ENCODE data around the gene AGBL4.

The AGBL4 gene

DNA sequence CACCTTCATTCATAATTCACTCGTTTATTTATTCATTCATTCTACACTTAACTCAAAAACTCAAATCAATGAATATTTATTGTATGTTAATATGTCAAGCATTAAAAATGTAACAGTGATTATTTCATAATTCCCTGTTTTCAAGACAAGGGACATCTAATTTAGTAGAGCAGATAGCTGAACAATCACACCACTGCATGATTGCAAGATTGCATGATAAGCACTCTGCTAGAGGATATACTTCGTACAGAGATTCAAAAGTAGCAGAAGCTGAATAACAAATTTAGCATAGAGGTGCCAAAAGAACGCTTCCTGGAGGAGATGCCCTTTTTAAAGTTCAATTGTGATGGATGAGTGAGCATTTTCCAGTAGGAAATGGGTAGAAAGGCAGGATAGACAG lies 1056.4 kb downstream of the AGBL4 start:
- TF ChIP-seq, protein P1, sequence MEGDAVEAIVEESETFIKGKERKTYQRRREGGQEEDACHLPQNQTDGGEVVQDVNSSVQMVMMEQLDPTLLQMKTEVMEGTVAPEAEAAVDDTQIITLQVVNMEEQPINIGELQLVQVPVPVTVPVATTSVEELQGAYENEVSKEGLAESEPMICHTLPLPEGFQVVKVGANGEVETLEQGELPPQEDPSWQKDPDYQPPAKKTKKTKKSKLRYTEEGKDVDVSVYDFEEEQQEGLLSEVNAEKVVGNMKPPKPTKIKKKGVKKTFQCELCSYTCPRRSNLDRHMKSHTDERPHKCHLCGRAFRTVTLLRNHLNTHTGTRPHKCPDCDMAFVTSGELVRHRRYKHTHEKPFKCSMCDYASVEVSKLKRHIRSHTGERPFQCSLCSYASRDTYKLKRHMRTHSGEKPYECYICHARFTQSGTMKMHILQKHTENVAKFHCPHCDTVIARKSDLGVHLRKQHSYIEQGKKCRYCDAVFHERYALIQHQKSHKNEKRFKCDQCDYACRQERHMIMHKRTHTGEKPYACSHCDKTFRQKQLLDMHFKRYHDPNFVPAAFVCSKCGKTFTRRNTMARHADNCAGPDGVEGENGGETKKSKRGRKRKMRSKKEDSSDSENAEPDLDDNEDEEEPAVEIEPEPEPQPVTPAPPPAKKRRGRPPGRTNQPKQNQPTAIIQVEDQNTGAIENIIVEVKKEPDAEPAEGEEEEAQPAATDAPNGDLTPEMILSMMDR (conservative IDR thresholded peaks at IDR 0.05; ENCODE audit: low read depth, low read length): no peak
- H3K4me3 ChIP-seq (ENCODE audit: low read depth, low read length): no peak overlapping the region
- DNase-seq (ENCODE audit: low read depth): no peak

DNA sequence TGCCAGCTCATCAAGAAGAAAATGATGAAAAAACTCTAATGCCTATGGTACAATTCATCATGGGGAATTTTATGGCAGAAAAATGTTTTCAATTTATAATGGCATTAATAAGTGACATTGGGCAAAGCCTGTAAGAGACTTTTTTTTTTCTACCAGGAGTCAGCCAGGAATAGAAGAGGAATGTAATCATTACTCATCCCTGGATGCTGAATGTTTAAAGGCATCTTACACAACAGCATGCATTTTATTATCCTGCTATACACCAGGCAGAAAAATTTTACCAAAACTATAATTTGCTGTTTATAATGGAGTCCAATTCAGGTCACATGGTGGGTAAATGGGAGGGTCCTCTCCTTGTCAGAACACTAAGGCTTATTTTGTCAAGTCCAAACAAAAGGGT lies 1057.2 kb downstream of the AGBL4 start:
- DNase-seq (ENCODE audit: low read depth): no peak
- no peak overlapping the region for H3K4me3 ChIP-seq (ENCODE audit: low read depth, low read length)

DNA sequence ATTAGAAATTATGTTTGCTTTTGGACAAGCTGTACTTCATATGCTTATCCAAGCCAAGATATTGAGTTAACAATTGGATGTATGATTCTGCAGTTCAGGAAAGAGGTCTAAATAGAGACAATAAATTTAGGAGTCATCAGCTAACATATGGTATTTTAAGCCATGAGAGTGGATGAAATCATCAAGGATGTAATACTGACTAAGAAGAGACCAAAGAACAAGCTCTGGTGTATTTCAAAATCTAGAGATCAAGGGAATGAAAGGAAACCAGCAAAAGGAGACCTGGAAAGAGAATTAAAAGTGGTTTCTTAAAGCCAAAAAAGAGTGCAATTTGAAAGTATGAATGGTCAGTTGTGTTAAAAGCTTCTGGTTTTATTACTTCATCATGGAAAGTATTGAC lies 1063.4 kb downstream of the AGBL4 start:
- TF ChIP-seq, protein P1 (conservative IDR thresholded peaks at IDR 0.05; ENCODE audit: low read depth, low read length): no peak
- DNase-seq (ENCODE audit: low read depth): no peak
- H3K4me3 ChIP-seq (ENCODE audit: low read depth, low read length): no peak overlapping the region

More for the DNA sequence above, 1057.2 kb downstream of the AGBL4 start:
- TF ChIP-seq, protein P1 (conservative IDR thresholded peaks at IDR 0.05; ENCODE audit: low read depth, low read length): no peak

DNA sequence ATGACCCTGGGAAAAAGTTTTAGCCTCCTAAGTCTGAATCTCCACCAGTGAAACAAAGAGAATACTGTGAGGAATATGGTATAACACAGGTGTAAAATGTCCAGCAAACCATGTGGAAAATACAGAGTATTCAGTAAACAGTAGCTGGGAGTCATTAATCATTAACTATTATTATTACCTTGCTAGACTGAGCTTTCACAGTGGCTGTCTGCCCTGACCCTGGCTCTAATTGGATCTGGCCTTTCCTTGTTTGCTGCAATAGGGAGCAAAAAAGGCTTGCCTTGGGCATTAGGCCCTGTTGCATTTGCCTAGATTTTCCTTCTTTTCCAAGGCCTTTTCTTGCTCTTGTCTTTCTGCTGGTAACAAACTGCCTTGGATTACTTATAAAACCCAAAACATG lies 1068.0 kb downstream of the AGBL4 start:
- DNase-seq (ENCODE audit: low read depth): no peak
- TF ChIP-seq, protein P1 (conservative IDR thresholded peaks at IDR 0.05; ENCODE audit: low read depth, low read length): no peak
- no peak overlapping the region for H3K4me3 ChIP-seq (ENCODE audit: low read depth, low read length)

DNA sequence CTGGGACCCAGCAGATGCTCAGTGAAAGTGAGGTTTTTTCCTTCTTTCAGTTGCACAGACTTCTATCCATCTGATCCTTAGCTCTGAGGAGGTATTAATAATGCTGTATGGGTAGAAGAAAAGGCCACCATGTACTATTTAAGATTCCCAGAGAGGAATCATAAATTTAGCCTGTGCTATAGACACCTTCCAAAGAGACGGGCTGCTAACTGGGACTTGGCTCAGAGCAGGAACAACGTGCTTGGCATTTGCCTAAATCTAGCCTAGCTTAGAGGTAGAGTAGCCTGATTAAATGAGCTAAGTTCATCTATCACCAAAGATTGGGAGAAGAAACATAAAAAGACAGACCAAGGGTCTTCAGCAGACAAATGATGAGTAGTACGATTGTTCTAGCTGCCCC lies 1070.1 kb downstream of the AGBL4 start:
- TF ChIP-seq, protein P1 (conservative IDR thresholded peaks at IDR 0.05; ENCODE audit: low read depth, low read length): no peak
- no peak overlapping the region for H3K4me3 ChIP-seq (ENCODE audit: low read depth, low read length)
- DNase-seq (ENCODE audit: low read depth): no peak

DNA sequence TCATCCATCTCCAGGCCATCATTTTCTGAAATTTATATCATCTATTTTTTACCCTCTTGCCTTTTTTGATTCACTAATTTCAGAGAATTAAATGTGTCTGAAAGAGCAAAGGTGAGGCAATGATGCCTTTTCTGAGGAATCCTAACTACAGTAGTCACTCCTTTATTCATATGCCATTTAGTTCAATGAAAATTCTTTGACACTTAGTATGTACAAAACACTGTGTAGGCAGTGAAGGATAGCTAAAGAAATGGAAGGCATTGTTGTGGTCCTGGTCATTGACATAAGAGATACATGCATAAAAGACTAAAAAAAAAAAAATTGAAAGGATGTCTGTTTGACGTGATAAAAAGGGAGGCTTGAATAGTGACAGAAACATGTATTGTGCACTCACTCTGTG lies 1075.2 kb downstream of the AGBL4 start:
- TF ChIP-seq, protein P1 (conservative IDR thresholded peaks at IDR 0.05; ENCODE audit: low read depth, low read length): no peak
- no peak for DNase-seq (ENCODE audit: low read depth)
- no peak overlapping the region for H3K4me3 ChIP-seq (ENCODE audit: low read depth, low read length)

DNA sequence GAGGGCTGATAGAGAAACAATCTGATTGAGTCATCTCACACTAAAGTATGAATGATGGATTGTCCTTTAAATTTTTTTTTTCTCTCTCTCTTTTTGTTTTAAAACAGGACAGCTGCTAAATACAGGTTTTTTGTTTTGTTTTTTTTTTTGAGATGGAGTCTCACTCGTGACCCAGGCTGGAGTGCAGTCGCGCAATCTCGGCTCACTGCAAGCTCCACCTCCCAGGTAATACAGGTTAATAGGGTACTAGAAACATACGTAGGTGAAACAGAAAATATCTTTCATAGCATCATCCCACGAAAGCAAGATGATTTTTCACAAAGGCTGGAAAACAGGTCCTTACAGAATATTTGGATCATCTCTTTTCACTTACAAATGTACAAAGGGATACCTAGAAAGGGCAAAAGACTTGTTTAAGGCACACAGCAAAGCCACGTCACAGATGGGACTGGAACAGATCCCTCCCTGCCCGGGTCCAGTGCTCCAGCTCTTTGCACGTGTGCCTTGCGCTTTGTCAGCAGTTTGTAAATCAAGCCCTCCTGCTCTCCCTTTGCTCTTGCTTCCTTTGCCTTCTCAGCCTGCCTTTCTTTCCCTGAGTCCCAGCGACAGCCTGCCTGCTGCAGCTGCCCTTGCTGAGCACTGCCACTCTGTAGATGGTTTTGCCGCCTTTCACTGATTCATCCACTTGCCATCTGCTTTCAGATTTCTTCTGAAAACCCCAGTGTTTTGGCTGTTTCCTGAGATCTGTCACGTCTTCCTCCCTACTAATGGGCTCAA lies 1075.8 kb downstream of the AGBL4 start:
- no peak overlapping the region for H3K4me3 ChIP-seq (ENCODE audit: low read depth, low read length)
- TF ChIP-seq, protein P1 (conservative IDR thresholded peaks at IDR 0.05; ENCODE audit: low read depth, low read length): no peak
- no peak for DNase-seq (ENCODE audit: low read depth)

Data from choroid plexus epithelial cell (primary cell).